OCI-LY3 (cell line): ENCODE data around the gene MUC6.

Experiments used
- EZH2phosphoT487 ChIP-seq: fragments of 200-600 bp; shearing (Covaris generic); IDR thresholded peaks from 2 replicates; pipeline ENCODE4 v1.6.1; 2018; ENCODE audit warnings: antibody characterized with exemption, mixed run types, low read depth
- TF ChIP-seq, protein P1 (sequence below): fragments of 200-600, 300-600 bp; sonication (generic); IDR thresholded peaks from 2 replicates; pipeline ENCODE4 v1.5.1; 2014; ENCODE audit warnings: antibody characterized with exemption, low read length, low read depth

DNA sequence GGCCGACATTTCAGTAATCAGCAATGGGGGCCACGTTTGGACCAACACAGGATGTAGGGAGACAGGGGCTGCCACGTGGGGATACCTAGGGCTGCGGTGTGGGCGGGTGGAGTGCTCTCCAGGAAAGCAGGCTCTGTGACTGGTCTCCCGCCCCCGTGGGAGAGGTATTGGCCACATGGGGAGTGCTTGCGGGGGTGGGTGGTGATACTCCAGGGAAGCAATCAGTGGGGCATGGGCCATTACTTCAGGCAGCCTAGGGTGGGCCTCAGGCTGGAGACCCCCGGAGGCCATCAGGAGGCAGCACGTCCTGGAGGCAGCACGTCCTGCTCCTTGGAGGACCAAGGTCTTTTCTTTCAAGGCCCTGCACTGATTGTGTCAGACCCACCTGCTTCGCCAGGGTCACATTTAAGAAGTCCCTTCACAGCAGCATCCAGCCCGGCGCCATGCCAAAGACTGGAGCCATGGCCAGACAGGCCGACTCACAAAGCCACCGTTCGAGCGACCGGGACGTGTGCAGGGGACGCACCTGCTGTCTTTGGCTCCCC, 35.1 kb upstream of the MUC6 start:
- TF ChIP-seq, protein P1, sequence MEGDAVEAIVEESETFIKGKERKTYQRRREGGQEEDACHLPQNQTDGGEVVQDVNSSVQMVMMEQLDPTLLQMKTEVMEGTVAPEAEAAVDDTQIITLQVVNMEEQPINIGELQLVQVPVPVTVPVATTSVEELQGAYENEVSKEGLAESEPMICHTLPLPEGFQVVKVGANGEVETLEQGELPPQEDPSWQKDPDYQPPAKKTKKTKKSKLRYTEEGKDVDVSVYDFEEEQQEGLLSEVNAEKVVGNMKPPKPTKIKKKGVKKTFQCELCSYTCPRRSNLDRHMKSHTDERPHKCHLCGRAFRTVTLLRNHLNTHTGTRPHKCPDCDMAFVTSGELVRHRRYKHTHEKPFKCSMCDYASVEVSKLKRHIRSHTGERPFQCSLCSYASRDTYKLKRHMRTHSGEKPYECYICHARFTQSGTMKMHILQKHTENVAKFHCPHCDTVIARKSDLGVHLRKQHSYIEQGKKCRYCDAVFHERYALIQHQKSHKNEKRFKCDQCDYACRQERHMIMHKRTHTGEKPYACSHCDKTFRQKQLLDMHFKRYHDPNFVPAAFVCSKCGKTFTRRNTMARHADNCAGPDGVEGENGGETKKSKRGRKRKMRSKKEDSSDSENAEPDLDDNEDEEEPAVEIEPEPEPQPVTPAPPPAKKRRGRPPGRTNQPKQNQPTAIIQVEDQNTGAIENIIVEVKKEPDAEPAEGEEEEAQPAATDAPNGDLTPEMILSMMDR, result no peak
- TF ChIP-seq EZH2phosphoT487, result no peak
